ENCODE measurements around the gene CAPN8. TPM values are rescaled to one million over a fixed set of nuclear protein-coding genes. Genes with fewer than 3 reads are reported as not detected.
A peak's percentile ranks its signal among the peaks of the same experiment; 100 is the strongest.

Gene CAPN8
- total RNA-seq, 1 experiment from 2014 or later = 0.54 TPM

- POLR2A ChIA-PET = interaction anchor here (0.5 to 1.3 kb wide), 8 partner anchors 9 to 495 kb away, joined by 3 to 7 read pairs (median 4); no protein-coding TSS in a partner anchor
- H3K9me3 ChIP-seq (ENCODE audit: control insufficient read depth in 1 of 2, insufficient read depth in 1 of 2, low read depth in 1 of 2, low read length in 2 of 2) = no peaks in the 10 kb centered on the region
- H3K4me2 ChIP-seq (ENCODE audit: low read length) = peak overlapping the region; percentile 83
- H3K9ac ChIP-seq (ENCODE audit: low read length) = peak overlapping the region; percentile 70
- CTCF ChIA-PET = interaction anchor here (0.9 to 2.5 kb wide), 8 partner anchors 9 to 139 kb away, joined by 3 to 15 read pairs (median 4); partner anchors contain the start of gene TP53BP2
- H3K79me2 ChIP-seq (ENCODE audit: insufficient read depth, low read length) = peaks cover 6% of the 10 kb centered on the region
- intact Hi-C loops (cut with micrococcal nuclease) = no loop called here
- peak; percentile 23 for TF ChIP-seq TCF7L2 (IDR thresholded peaks at IDR 0.05; ENCODE audit: borderline replicate concordance, extremely low read depth, insufficient read depth, insufficient read length)
- TF ChIP-seq CBX3 (IDR thresholded peaks at IDR 0.05; ENCODE audit: low read depth) = no peak
- TF ChIP-seq POLR2AphosphoS5 (IDR thresholded peaks at IDR 0.05; ENCODE audit: low read depth, low read length) = peak; percentile 76; the same call in 1 of the 2 replicates
- no peak overlapping the region for H2AFZ ChIP-seq (ENCODE audit: low read depth, low read length, poor library complexity, severe bottlenecking)
- H4K20me1 ChIP-seq (ENCODE audit: insufficient read depth) = no peaks in the 10 kb centered on the region
- peaks cover 57 to 94% of the 10 kb centered on the region in 2 experiments for H3K4me1 ChIP-seq (ENCODE audit: control insufficient read depth in 1 of 2, insufficient read depth in 2 of 2, low read length in 2 of 2)
- BruUV-seq (replicated peaks) = TSS peak; percentile 66
- H3K4me3 ChIP-seq (replicated peaks in 1 of 2; ENCODE audit: low read depth in 1 of 2, low read length in 2 of 2) = peak overlapping the region; percentile 34 to 48
- DNase-seq (ENCODE audit: low read depth, low spot score) = peak; percentile 93
- peak overlapping the region; percentile 84 for H3K27ac ChIP-seq (ENCODE audit: low read depth, low read length)
- RAD21 ChIA-PET (ENCODE audit: low non-redundant PET in 1 of 2, low total read pairs in 2 of 2, uncharacterized antibody in 2 of 2, unreplicated experiment in 2 of 2) = interaction anchor here in 1 of 2 experiments (0.9 kb wide), 1 partner anchor 9 kb away, joined by 3 read pairs; no protein-coding TSS in a partner anchor
- H3K36me3 ChIP-seq (ENCODE audit: control insufficient read depth in 1 of 2, insufficient read depth in 2 of 2, low read length in 2 of 2) = no peaks in the 10 kb centered on the region
- no peaks in the 10 kb centered on the region for H3K27me3 ChIP-seq (ENCODE audit: insufficient read depth, low read length)
- H3K9me2 ChIP-seq (ENCODE audit: insufficient read depth) = no peaks in the 10 kb centered on the region
- peak; percentile 79 for ATAC-seq
Measured at GRCh38 chr1:223707256-223708000, 41.9 kb upstream of the CAPN8 start.

GRCh38 chr1:223706077-223706973, 40.8 kb upstream of the CAPN8 start:
- Histone ChIP-seq H3K9ac (ENCODE audit: low read length) (peak overlapping the region; percentile 70), H3K9me2 (ENCODE audit: insufficient read depth) (no peaks in the 10 kb centered on the region), H3K36me3 (ENCODE audit: control insufficient read depth in 1 of 2, insufficient read depth in 2 of 2, low read length in 2 of 2) (no peaks in the 10 kb centered on the region), H3K4me1 (ENCODE audit: control insufficient read depth in 1 of 2, insufficient read depth in 2 of 2, low read length in 2 of 2) (peaks cover 60 to 96% of the 10 kb centered on the region in 2 experiments), H2AFZ (ENCODE audit: low read depth, low read length, poor library complexity, severe bottlenecking) (no peak overlapping the region), H3K4me3 (replicated peaks in 1 of 2; ENCODE audit: low read depth in 1 of 2, low read length in 2 of 2) (peak overlapping the region in 1 of 2 experiments; percentile 48; a peak in 2 of 4 replicates), H3K9me3 (ENCODE audit: control insufficient read depth in 1 of 2, insufficient read depth in 1 of 2, low read depth in 1 of 2, low read length in 2 of 2) (no peaks in the 10 kb centered on the region), H3K27ac (ENCODE audit: low read depth, low read length) (peak overlapping the region; percentile 84), H4K20me1 (ENCODE audit: insufficient read depth) (no peaks in the 10 kb centered on the region), H3K27me3 (ENCODE audit: insufficient read depth, low read length) (no peaks in the 10 kb centered on the region), H3K79me2 (ENCODE audit: insufficient read depth, low read length) (no peaks in the 10 kb centered on the region), H3K4me2 (ENCODE audit: low read length) (peak overlapping the region; percentile 83)
- ChIA-PET POLR2A (no interaction called here), RAD21 (ENCODE audit: low non-redundant PET in 1 of 2, low total read pairs in 2 of 2, uncharacterized antibody in 2 of 2, unreplicated experiment in 2 of 2) (no interaction called here), CTCF (interaction anchor here (0.8 to 2.2 kb wide), 2 partner anchors 13 to 44 kb away, joined by 3 to 5 read pairs; no protein-coding TSS in a partner anchor)
- DNase-seq (ENCODE audit: low read depth, low spot score) (no peak), ATAC-seq (no peak)
- intact Hi-C loops (cut with micrococcal nuclease) = no loop called here
- BruUV-seq (replicated peaks) = no TSS peak
- TF ChIP-seq EZH2phosphoT487 (IDR thresholded peaks at IDR 0.05; ENCODE audit: borderline replicate concordance) = no peak
- TF ChIP-seq SRF (IDR thresholded peaks at IDR 0.05; ENCODE audit: low read depth) = no peak
- TF ChIP-seq EZH2 (IDR thresholded peaks at IDR 0.05) = no peak
- TF ChIP-seq POLR2AphosphoS5 (IDR thresholded peaks at IDR 0.05; ENCODE audit: low read depth, low read length) = no peak
- TF ChIP-seq SIN3A (IDR thresholded peaks at IDR 0.05; ENCODE audit: low read depth) = no peak
- TF ChIP-seq JUND (IDR thresholded peaks at IDR 0.05) = no peak
- TF ChIP-seq SP1 (IDR thresholded peaks at IDR 0.05; ENCODE audit: low read depth) = no peak
- TF ChIP-seq POLR2A (IDR thresholded peaks at IDR 0.05; ENCODE audit: borderline replicate concordance, extremely low read depth, insufficient read depth, insufficient read length) = no peak
- no peak for TF ChIP-seq RAD21 (IDR thresholded peaks at IDR 0.05; ENCODE audit: low read depth)
- no peak for TF ChIP-seq MAX (IDR thresholded peaks at IDR 0.05)
- TF ChIP-seq EGR1 (IDR thresholded peaks at IDR 0.05; ENCODE audit: low read depth) = no peak
- no peak for TF ChIP-seq ZBTB33 (IDR thresholded peaks at IDR 0.05; ENCODE audit: extremely low read depth, insufficient replicate concordance, low read length)
- TF ChIP-seq CEBPB (IDR thresholded peaks at IDR 0.05; ENCODE audit: low read depth) = no peak
